CD1c-positive myeloid dendritic cell (primary cell): ENCODE results near the gene COL1A1.

Source experiments
- DNase-seq: peaks from one replicate; pipeline ENCODE4 v3.0.0-alpha.2; 2016; ENCODE audit errors: extremely low spot score

COL1A1 gene

DNA sequence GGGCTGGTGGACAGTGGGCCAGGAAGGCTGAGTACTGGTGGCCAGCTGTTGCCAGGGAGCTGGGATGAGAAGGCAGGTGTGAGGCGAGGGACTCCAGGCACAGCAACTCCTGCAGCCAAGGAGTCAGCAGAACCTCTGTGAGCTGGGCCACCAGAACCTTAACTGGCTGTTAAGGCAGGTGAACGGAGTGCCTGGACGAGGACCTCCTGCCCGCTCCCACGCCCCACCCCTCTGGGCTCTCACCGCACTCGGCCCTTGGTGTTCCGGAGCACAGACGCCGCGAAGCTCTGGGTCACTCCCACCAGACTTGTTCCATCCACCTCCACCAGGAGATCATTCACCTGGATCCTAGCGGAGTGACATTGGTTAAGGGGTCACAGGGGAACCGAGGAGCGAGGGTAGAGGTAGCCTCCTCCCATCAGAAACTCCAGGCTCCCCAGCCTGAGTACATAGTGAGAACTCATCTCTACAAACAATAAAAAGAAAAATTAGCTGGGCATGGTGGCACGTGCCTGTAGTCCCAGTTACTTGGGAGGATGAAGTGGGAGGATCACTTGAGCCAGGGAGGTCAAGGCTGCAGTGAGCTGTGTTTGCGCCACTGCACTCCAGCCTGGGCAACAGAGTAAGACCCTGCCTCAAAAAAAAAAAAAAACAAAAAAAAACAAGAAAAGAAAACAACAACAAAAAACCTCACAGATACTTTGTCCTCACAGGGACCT lies 60.2 kb downstream of the COL1A1 start:
- DNase-seq, result no peak

DNA sequence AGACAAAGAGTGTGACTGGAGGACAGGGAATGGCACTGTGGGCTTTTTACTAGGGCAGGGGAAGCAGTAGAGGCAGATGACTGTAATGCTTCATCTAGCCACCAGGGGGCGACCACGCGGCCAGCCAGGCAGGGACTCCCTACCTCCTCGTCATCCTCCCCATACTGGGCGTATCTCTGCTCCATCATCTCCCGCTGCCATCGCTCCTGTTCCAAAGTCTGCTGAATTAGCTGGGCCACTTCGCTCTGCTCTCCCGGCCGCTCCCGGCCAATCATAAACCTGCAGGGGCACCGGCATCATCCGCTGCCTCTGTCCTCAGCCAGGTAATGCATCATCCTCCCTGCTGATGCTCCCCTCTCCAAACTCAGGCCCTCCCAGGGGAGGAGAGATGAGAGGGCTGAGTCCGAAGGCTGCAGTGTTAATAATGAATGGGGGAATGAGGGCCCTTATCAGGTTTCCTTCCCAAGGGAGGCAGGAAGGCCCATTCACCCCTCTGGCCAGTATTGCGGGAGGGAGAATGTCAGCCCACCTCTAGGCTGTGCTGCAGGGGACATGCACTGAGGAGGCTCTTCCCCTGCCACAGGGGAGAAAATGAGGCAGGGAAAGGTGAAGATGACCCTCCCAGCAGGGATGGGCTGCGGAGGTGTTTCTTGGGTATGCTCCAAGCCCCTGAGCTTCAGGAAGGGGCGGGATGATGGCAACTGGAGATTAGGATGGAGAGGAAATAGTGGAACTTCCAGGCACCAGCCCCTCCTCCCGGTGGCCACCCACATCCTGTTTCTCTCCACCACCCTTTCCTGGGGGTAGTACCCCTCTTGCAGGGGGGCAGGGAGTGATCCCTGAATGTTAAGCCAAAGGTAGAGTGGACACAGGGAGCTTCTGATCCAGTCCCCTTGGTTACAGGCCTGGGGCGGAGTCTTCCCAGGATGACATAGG lies 61.2 kb downstream of the COL1A1 start:
- DNase-seq, result peak; percentile 76

DNA sequence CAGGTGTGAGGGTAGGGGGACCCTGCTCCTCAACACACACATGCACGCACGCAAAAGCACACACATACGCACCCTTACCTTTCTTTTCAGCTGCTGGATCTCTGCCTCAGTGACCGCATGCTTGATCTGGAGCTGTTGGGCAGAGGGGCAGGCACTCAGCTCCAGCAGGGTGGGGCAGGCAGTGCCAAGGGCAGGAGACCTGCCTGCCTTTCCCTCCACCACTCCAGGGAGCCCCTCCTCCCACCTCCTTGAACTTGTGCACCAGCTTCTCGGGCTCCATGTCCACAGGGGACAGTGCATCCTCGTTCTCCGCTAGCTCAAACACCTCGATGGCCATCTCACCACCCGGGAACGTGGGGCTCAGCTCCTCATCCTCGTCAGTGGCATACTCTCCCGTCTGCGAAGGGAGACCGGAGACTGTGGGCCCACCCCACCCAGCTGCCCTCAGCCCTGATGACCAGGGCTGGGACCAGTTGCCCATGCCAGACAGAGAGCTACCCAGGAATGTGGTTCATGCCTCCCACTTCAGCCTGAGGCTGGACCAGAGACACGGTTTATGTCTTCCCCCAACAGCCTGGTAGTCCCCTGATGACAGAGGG lies 62.1 kb downstream of the COL1A1 start:
- no peak for DNase-seq

DNA sequence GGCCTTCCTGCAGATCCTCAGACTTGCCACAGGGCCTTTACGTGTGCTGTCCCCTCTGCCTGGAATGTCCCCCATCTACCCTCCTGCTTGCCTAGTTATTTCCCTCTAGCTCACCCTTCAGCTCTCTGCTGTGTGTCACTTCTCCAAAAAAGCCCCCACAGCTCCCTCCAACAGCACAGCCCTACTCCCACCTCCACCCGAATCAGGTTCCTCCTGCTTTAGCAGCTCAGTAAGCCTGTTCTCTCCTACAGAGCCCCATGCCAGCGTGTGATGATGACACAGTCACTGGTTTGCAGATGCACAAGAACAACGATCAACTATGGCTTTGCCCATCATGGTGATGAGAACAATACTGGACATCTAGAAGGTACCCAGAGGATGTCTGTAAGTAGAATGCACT lies 64.4 kb downstream of the COL1A1 start:
- DNase-seq, result peak; percentile 44

DNA sequence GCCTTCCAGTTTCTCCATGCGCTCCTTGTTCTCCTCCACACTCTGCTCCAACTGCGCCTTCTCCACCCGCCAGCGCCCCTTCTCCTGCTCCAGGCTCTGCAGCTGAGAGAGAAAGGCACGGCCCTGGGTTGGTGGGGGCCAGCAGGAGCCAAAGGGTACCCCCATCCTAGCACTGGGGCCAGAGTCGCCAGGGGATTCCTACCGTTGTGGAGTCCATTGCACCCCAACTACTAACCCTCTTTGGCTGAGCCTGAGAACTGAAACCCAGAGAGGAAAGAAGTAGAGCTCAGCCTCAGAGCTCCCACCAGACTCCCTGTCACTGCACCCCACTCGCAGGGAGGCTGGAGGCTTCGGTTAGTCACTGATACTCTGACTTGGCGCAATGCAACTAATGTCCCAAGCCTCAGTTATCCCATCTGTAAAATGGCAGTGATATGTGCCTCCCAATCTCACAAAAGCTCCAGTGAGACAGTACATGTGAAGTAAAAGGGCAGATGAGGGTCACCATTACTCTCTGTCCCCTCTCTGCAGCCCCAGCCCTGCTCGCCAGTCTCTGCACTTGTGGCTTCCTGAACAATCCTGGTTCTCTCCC lies 65.2 kb downstream of the COL1A1 start:
- DNase-seq, result no peak

DNA sequence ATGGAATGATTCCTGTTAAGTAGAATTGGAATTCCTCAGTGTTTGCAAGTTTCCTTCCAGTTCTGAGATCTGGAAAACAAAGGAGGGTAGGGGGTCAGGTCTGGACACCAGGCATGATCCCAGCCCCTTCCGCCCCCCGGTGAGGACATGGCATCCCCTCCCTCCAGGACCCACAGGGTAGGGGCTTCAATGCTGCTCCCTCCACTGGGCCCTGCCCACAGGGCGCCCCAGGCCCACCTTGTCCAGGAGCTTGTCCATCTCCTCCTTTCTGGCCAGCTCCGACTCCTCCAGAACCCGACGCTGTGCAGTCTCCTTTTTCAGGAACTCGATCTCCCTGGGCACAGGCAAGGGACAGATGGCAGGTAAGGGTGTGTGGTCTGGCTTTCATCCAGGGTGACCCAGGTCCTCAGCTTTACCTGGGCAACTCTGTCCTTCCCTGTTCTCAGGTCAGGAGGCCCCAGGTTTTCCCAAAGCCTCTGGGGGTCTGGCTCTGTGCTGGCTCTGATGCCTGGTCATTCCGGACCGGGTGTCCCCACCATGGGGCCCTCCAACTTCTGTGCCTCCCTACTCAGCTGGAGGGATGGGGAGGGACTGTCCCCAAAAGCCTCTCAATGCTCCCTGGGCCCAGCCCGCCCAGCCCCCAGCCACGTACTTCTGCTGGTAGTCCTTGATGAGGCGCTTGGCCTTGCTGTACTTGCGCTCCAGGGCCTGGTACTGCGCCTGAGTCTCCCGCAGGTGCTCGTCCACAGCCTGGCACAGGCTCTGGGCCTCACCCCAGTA lies 65.9 kb downstream of the COL1A1 start:
- DNase-seq, result no peak

DNA sequence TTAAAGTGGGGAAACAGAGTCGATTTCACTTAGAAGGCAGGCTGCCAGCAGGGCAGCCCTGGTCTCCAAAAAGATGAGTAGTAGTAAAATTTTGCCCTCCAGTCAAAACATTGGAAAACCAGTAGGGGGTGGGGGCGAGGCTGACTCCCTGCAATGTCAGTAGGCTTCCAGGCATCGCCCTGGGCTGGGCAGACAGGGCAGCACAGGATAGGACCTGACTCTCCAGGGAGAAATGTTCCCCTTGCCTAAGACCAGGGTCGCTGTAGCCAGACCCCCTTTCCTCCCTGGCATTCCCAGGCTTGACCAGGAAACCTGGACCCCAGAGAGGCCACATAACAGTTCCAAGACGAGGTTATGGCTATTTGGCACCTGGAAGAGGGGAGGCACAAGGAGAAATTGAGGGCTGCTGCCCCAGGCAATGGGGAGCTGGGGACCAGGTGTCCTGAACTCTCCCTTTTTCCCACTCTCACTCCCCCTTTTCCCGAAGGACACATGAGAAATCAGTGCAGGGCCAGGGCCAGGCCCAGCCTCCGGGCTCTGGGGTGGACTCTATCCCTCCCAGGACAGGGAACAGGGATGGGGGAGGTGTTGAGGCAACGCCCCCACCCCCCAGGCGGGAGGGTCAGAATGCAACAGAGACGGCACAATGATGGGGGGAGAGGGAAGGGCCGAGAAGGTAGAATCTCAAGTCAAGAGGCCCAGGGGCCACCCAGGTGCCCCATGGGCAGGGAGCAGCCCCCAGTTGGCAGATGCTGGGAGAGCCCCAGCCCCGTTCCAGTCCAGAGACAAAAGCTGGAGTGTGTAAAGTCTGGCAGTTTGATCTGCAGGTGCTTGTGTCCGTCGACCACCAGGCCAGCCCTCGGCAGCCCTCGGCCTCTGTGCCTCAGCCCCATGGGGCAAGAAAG lies 67.0 kb downstream of the COL1A1 start:
- DNase-seq, result no peak

DNA sequence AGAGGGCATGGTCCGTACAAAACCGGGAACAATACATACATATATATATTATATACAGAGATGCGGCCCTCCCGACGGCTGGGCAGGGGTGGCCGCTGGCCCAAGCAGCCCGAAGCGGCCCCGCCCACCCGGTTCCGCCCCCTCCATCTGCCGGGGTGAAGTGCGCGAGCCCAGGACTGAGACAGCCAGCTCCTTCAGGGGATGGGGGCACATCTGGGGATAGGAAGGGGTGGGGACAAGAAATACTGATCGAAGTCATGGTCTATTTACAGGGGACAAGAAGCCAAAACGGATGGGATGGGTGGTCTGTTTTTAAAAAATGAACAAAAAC lies 67.7 kb downstream of the COL1A1 start:
- DNase-seq, result no peak
